ENCODE data around the gene MYOF.

The MYOF gene

GRCh38 chr10:93482145-93482834 is at the start of gene MYOF:
Gene MYOF (minus strand): TSS chr10:93482334. CDS start chr10:93482194, 140 bp downstream.
- DNase-seq (ENCODE audit: low read depth in 3 of 3) = no peak

- no peak for DNase-seq (ENCODE audit: low read depth in 3 of 3)
Observed at GRCh38 chr10:93518531-93518930, 36.4 kb upstream of the MYOF start.

- DNase-seq (ENCODE audit: low read depth in 3 of 3) = no peak
Observed at GRCh38 chr10:93516006-93516380, 33.9 kb upstream of the MYOF start.

GRCh38 chr10:93515071-93516005 is 33.2 kb upstream of the MYOF start:
- DNase-seq (ENCODE audit: low read depth in 3 of 3) = no peak

- DNase-seq (ENCODE audit: low read depth in 3 of 3) = no peak
Observed at GRCh38 chr10:93514521-93514920, 32.4 kb upstream of the MYOF start.

- no peak for DNase-seq (ENCODE audit: low read depth in 3 of 3)
Observed at GRCh38 chr10:93513091-93513490, 31.0 kb upstream of the MYOF start.

GRCh38 chr10:93512565-93512964 is 30.4 kb upstream of the MYOF start:
- DNase-seq (ENCODE audit: low read depth in 3 of 3) = no peak

- no peak for DNase-seq (ENCODE audit: low read depth in 3 of 3)
Observed at GRCh38 chr10:93509816-93510215, 27.7 kb upstream of the MYOF start.

- no peak for DNase-seq (ENCODE audit: low read depth in 3 of 3)
Observed at GRCh38 chr10:93505075-93505474, 22.9 kb upstream of the MYOF start.

- no peak for DNase-seq (ENCODE audit: low read depth in 3 of 3)
Observed at GRCh38 chr10:93503075-93503474, 20.9 kb upstream of the MYOF start.

- DNase-seq (ENCODE audit: low read depth in 3 of 3) = no peak
Observed at GRCh38 chr10:93501650-93502049, 19.5 kb upstream of the MYOF start.

GRCh38 chr10:93498166-93498565 is 16.0 kb upstream of the MYOF start:
- DNase-seq (ENCODE audit: low read depth in 3 of 3) = no peak

- DNase-seq (ENCODE audit: low read depth in 3 of 3) = peak; percentile 91 to 93 (median 91)
Observed at GRCh38 chr10:93496322-93497041, 14.3 kb upstream of the MYOF start, which contains the start of gene CEP55. Gene CEP55 (plus strand): TSS chr10:93496612. CDS start chr10:93500052, 3,440 bp downstream.

GRCh38 chr10:93495654-93496321 is 13.7 kb upstream of the MYOF start:
- DNase-seq (ENCODE audit: low read depth in 3 of 3) = no peak

- no peak for DNase-seq (ENCODE audit: low read depth in 3 of 3)
Observed at GRCh38 chr10:93494494-93494893, 12.4 kb upstream of the MYOF start.

GRCh38 chr10:93493162-93493561 is 11.0 kb upstream of the MYOF start:
- DNase-seq (ENCODE audit: low read depth in 3 of 3) = no peak

- no peak for DNase-seq (ENCODE audit: low read depth in 3 of 3)
Observed at GRCh38 chr10:93491602-93492121, 9.5 kb upstream of the MYOF start.

- DNase-seq (ENCODE audit: low read depth in 3 of 3) = no peak
Observed at GRCh38 chr10:93488956-93489528, 6.9 kb upstream of the MYOF start.

- DNase-seq (ENCODE audit: low read depth in 3 of 3) = no peak
Observed at GRCh38 chr10:93485690-93486089, 3.6 kb upstream of the MYOF start.

- DNase-seq (ENCODE audit: low read depth in 3 of 3) = no peak
Observed at GRCh38 chr10:93481637-93482144, 443 bp downstream of the MYOF start.

- DNase-seq (ENCODE audit: low read depth in 3 of 3) = no peak
Observed at GRCh38 chr10:93478873-93479272, 3.3 kb downstream of the MYOF start.
